ENCODE results near the gene MCTP2.

The MCTP2 gene

GRCh38 chr15:94443186-94443585 is 211.8 kb downstream of the MCTP2 start:
- no peaks in the 10 kb centered on the region for H3K4me1 ChIP-seq (ENCODE audit: control insufficient read depth, insufficient read depth, low read length)
- POLR2A ChIA-PET: no interaction called here
- no peaks in the 10 kb centered on the region for H3K36me3 ChIP-seq (ENCODE audit: control insufficient read depth in 2 of 2, insufficient read depth in 1 of 2, low read length in 2 of 2)
- CTCF ChIA-PET: interaction anchor here (1.0 kb wide), 1 partner anchor 24 kb away, joined by 3 read pairs; no protein-coding TSS in a partner anchor
- no peak for TF ChIP-seq BCL11B (tag by site-specific recombination; IDR thresholded peaks at IDR 0.05; ENCODE audit: low read depth)
- no peak for TF ChIP-seq ZIC2 (tag by site-specific recombination; IDR thresholded peaks at IDR 0.05)
- no peak for TF ChIP-seq ZNF214 (tag by site-specific recombination; IDR thresholded peaks at IDR 0.05; ENCODE audit: borderline replicate concordance)
- no peak for TF ChIP-seq ZNF658 (tag by site-specific recombination; IDR thresholded peaks at IDR 0.05)
- no peak for TF ChIP-seq BCL6B (tag by site-specific recombination; IDR thresholded peaks at IDR 0.05)
- no peak for TF ChIP-seq PRDM6 (tag by site-specific recombination; IDR thresholded peaks at IDR 0.05)
- no peak for TF ChIP-seq REPIN1 (tag by site-specific recombination; IDR thresholded peaks at IDR 0.05; ENCODE audit: low read depth)
- TF ChIP-seq ZBTB7A (tag by site-specific recombination; IDR thresholded peaks at IDR 0.05; ENCODE audit: low read depth): no peak
- TF ChIP-seq ZNF670 (tag by site-specific recombination; IDR thresholded peaks at IDR 0.05; ENCODE audit: low read depth): no peak
- TF ChIP-seq ZNF362 (tag by site-specific recombination; IDR thresholded peaks at IDR 0.05): no peak
- TF ChIP-seq PRDM4 (tag by site-specific recombination; IDR thresholded peaks at IDR 0.05): no peak
- TF ChIP-seq YY1 (tag by site-specific recombination; IDR thresholded peaks at IDR 0.05): no peak
- no peak for TF ChIP-seq ZFP41 (tag by site-specific recombination; IDR thresholded peaks at IDR 0.05; ENCODE audit: borderline replicate concordance)
- TF ChIP-seq ZNF394 (tag by site-specific recombination; IDR thresholded peaks at IDR 0.05; ENCODE audit: borderline replicate concordance): no peak
- no peak for TF ChIP-seq ZNF366 (tag by site-specific recombination; conservative IDR thresholded peaks at IDR 0.05)
- no peak for TF ChIP-seq ZNF571 (tag by site-specific recombination; IDR thresholded peaks at IDR 0.05)
- no peak for TF ChIP-seq ZNF10 (tag by site-specific recombination; IDR thresholded peaks at IDR 0.05)
- no peak for TF ChIP-seq HOXA7 (CRISPR knock-in tag; IDR thresholded peaks at IDR 0.05; ENCODE audit: borderline replicate concordance)
- no peak for TF ChIP-seq HIC1 (tag by site-specific recombination; IDR thresholded peaks at IDR 0.05)
- H3K4me3 ChIP-seq (ENCODE audit: low read depth, low read length): no peak overlapping the region
- no peaks in the 10 kb centered on the region for H3K9me3 ChIP-seq (ENCODE audit: control insufficient read depth, insufficient read depth, low read depth, low read length)
- H3K27ac ChIP-seq (ENCODE audit: extremely low read depth, low read depth, low read length): no peak overlapping the region
